ENCODE measurements around the gene PSME3IP1. TPM values are rescaled to one million over a fixed set of nuclear protein-coding genes. Genes with fewer than 3 reads are reported as not detected.

Gene PSME3IP1
- total RNA-seq, 4 donors from 2014 or later, result 38.8 to 68.9 (median 64.9) TPM

DNA sequence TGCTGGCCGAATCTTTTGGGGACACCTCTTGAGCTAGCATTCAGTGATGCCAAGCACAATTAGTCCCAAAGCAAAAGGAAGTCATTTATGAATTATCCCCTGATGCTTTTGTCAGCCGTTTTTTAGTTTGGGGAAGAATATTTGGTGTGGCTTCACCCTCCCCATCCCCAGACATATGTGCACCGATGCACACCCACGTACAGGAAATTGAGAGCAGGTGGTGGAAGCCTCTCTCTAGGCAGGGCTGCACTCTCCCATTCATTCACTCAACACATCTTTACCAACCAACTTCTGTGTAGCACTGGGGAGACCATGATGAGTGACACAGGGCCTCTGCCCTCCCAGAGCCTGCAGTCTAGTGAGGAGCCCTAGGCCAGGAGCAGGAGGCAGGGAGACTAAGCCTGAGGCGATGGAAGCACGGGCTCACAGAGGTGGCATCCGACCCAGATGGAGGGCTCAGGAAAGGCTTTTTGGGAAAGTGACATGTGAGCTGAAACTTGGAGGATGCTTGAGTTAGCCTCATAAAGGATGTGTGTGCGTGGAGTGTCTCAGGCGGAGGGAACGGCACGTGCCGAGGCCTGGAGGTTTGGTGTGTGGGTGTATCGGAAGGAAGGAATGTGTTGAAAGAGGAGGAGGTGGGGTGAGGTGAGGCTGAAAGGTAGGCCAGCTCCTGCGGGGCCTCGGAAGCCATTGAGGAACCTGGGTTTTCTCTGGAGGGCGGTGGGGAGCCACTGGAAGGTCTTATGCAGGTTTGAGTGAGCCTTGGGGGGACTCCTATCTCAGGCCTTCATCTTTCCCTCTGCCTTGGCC, 43.8 kb downstream of the PSME3IP1 start:
- TF ChIP-seq CTCF (IDR thresholded peaks at IDR 0.05), result no peak
- no peak for TF ChIP-seq POLR2A (IDR thresholded peaks at IDR 0.05)
- 75 to 78% methylated on average over 16 of the region's 16 CpGs for WGBS, 2 donors
- DNase-seq (ENCODE audit: low spot score in 2 of 2), result no peak
- H3K4me3 ChIP-seq (ENCODE audit: low read depth, poor library complexity, severe bottlenecking), result no peak overlapping the region
- intact Hi-C loops (cut with DNase I; ENCODE audit: low total_unique reads), result loop anchor here (10.0 kb wide), 1 partner anchor 177 kb away; the partner anchor contains the start of gene CETP

DNA sequence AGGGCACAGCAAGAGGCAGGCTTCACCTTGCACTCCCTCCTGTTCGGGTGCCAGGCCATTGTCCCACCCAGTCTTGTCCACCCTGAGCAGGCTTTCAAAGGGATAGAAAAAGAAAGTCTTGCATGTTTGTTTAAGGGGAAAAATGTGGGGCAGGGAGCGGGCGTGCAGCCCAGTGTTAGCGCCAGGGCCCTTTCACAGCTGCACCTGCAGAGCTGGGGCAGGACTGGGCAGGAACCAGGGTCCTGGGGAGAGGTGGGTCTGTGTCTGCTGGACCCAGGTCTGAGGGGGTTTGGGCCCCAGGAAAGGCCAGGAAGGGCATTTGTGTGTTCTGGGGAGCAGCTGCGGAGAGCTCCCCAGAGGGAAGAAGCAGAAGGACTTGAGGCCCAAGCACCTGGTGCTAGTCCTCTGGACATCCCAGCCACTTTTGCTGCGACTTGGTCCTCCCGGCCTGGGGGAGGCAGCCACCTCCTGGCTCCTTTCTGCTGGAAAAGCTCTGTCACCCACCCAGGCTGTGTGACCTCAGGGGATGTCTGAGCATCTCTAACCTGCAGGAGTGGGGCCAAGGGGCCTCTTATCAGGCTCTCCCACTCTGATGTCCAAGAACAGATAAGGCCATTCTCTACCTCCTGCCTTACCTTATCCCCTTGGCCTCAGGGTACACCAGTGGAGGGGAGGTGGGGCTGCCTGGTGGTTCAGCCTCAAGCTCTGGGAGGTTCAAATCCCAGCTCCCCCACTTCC, 44.7 kb downstream of the PSME3IP1 start:
- no peak for TF ChIP-seq CTCF (IDR thresholded peaks at IDR 0.05)
- no peak for DNase-seq (ENCODE audit: low spot score in 2 of 2)
- intact Hi-C loops (cut with DNase I; ENCODE audit: low total_unique reads), result loop anchor here (10.0 kb wide), 1 partner anchor 176 kb away; the partner anchor contains the start of gene CETP
- no peak overlapping the region for H3K4me3 ChIP-seq (ENCODE audit: low read depth, poor library complexity, severe bottlenecking)
- 88 to 91% methylated on average over 7 of the region's 7 CpGs for WGBS, 2 donors

- 85 to 86% methylated on average over 10 of the region's 10 CpGs for WGBS, 2 donors
- intact Hi-C loops (cut with DNase I; ENCODE audit: low total_unique reads), result no loop called here
- TF ChIP-seq POLR2A (IDR thresholded peaks at IDR 0.05), result no peak
- no peak for TF ChIP-seq CTCF (IDR thresholded peaks at IDR 0.05)
Measured at GRCh38 chr16:57138281-57138935, 47.4 kb downstream of the PSME3IP1 start.

GRCh38 chr16:57137566-57138273, 48.1 kb downstream of the PSME3IP1 start:
- no peak for DNase-seq (ENCODE audit: low spot score in 2 of 2)
- 66 to 75% methylated on average over 8 to 10 of the region's 10 CpGs for WGBS, 2 donors
- H3K4me3 ChIP-seq (ENCODE audit: low read depth, poor library complexity, severe bottlenecking), result no peak overlapping the region
- intact Hi-C loops (cut with DNase I; ENCODE audit: low total_unique reads), result no loop called here
- no peak for TF ChIP-seq POLR2A (IDR thresholded peaks at IDR 0.05)
- TF ChIP-seq CTCF (IDR thresholded peaks at IDR 0.05), result no peak

More at GRCh38 chr16:57138281-57138935, 47.4 kb downstream of the PSME3IP1 start:
- DNase-seq (ENCODE audit: low spot score in 2 of 2), result no peak
- no peak overlapping the region for H3K4me3 ChIP-seq (ENCODE audit: low read depth, poor library complexity, severe bottlenecking)

GRCh38 chr16:57137043-57137442, 48.8 kb downstream of the PSME3IP1 start:
- peak in 1 of 2 donors; percentile 82 for DNase-seq (ENCODE audit: low spot score in 2 of 2)
- no peak for TF ChIP-seq POLR2A (IDR thresholded peaks at IDR 0.05)
- TF ChIP-seq CTCF (IDR thresholded peaks at IDR 0.05), result no peak
- no peak overlapping the region for H3K4me3 ChIP-seq (ENCODE audit: low read depth, poor library complexity, severe bottlenecking)
- WGBS, 2 donors, result 80 to 85% methylated on average over 14 of the region's 14 CpGs
- intact Hi-C loops (cut with DNase I; ENCODE audit: low total_unique reads), result no loop called here

All from lower leg skin (tissue), 4 donors.